Mucosa of descending colon (tissue), 3 donors: Measurements from ENCODE around the gene KCTD16. TPM values are rescaled to one million over a fixed set of nuclear protein-coding genes. Genes with fewer than 3 reads are reported as not detected.

Source experiments
- ATAC-seq: fragments of 200-7000 bp; cut with Tn5 transposase; one replicate; pipeline ENCODE4 v1.9.1; 2020; ENCODE audit warnings: mild to moderate bottlenecking, moderate library complexity
- DNase-seq, 3 donors: peaks; one replicate each; pipeline ENCODE4 v3.0.0-alpha.2; 2020
- H3K36me3 ChIP-seq: fragments of 200-600 bp; one replicate; pipeline ENCODE4 v1.8.0; 2021; ENCODE audit warnings: low read depth, mild to moderate bottlenecking
- H3K4me1 ChIP-seq: fragments of 200-600 bp; one replicate; pipeline ENCODE4 v1.8.0; 2021; ENCODE audit warnings: low read depth, mild to moderate bottlenecking
- H3K4me3 ChIP-seq: fragments of 200-600 bp; one replicate; pipeline ENCODE4 v1.8.0; 2021; ENCODE audit warnings: mild to moderate bottlenecking
- H3K9me3 ChIP-seq: fragments of 200-600 bp; one replicate; pipeline ENCODE4 v1.8.0; 2021; ENCODE audit warnings: mild to moderate bottlenecking
- intact Hi-C, 2 donors: fragments of 100-400 bp; cut with DNase I in 1 of 2; cut with micrococcal nuclease in 1 of 2; formaldehyde crosslinking; loops; one replicate each; pipeline versions ENCODE4 v1.11.0 to v1.11.1; 2022; cut with DNase I, micrococcal nuclease
- total RNA-seq, 3 donors: library from RNA; stranded (reverse); fragmentation: NEBNext Ultra II Directional in 2 of 3; extraction: Animal tissue kit (Norgen Biotek cat#: 25700) in 2 of 3; gene quantifications; one replicate each; pipeline versions ENCODE4 v1.2.1 to v1.2.4, GENCODE V29; 2021 to 2023
- TF ChIP-seq, protein P1 (sequence below): fragments of 200-600 bp; IDR thresholded peaks from one replicate; pipeline ENCODE4 v1.8.0; 2022; ENCODE audit warnings: antibody characterized with exemption, mild to moderate bottlenecking
- donor health status: DM: no; HTN: no; CAD: no; lungs with moderate emphysema.
- donor health status: DM: no; HTN: no; CAD: no.
- donor health status: DM: no; HTN: yes; CAD: no.

The KCTD16 gene
- total RNA-seq, 3 donors from 2014 or later: 0.07 to 0.22 (median 0.12) TPM

DNA sequence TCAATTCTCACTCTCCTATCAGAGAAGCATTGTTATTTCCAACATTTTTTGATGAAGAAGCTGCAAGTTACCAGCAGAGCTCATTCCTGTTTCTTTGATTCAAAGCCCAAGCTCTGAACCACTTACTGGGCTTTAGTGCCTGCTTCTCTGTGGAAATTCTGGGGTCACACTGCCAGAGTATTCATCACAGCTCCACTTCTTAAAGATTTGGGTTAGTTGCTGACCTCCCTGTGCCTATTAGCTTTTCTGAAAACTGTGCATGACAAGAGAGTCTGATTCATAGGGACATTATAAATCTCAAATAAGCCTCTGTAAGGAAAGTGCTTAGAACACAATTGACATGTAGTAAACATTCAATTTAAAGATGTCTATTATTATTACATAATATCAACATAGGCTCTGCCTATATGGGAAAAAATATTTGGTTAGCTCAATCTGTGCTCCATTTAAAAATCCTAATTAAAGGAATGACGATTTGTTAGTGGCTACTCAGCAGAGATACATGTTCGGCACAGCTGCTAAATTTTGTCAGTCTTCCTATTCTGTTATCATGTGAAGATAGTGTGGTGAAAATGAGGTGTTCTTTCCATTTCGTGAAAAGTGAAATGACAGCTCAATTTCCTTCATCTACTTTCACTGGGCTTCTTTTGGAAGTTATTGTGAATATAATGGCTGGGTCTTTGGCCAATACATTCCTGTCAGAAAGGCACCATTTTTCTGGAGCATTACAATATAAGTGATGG, 293.0 kb downstream of the KCTD16 start:
- H3K36me3 ChIP-seq: no peaks in the 10 kb centered on the region
- DNase-seq (no peak), ATAC-seq (no peak)
- H3K4me3 ChIP-seq: no peak overlapping the region
- TF ChIP-seq, protein P1, sequence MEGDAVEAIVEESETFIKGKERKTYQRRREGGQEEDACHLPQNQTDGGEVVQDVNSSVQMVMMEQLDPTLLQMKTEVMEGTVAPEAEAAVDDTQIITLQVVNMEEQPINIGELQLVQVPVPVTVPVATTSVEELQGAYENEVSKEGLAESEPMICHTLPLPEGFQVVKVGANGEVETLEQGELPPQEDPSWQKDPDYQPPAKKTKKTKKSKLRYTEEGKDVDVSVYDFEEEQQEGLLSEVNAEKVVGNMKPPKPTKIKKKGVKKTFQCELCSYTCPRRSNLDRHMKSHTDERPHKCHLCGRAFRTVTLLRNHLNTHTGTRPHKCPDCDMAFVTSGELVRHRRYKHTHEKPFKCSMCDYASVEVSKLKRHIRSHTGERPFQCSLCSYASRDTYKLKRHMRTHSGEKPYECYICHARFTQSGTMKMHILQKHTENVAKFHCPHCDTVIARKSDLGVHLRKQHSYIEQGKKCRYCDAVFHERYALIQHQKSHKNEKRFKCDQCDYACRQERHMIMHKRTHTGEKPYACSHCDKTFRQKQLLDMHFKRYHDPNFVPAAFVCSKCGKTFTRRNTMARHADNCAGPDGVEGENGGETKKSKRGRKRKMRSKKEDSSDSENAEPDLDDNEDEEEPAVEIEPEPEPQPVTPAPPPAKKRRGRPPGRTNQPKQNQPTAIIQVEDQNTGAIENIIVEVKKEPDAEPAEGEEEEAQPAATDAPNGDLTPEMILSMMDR: no peak
- intact Hi-C loops: no loop called here
- no peaks in the 10 kb centered on the region for H3K4me1 ChIP-seq
- H3K9me3 ChIP-seq: no peaks in the 10 kb centered on the region

DNA sequence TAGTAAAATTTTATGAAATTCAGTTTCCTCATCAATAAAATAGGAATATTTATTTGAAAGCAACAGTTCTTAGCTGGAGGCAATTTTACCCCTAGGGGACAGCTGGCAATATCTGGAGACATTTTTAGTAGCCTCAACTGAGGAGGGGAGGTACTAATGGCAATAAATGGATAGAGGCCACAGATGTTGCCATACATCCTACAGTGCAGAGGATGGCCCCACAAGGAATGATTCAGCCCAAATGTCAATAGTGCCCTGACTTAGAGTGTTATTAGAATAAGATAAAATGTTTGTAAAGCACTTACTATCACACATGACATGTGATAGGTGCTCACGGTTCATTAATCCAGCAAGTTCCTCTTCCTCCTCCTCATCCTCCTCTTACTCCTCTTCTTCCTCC, 293.6 kb downstream of the KCTD16 start:
- no peak overlapping the region for H3K4me3 ChIP-seq
- H3K4me1 ChIP-seq: no peaks in the 10 kb centered on the region
- no peaks in the 10 kb centered on the region for H3K9me3 ChIP-seq
- DNase-seq: no peak
- TF ChIP-seq, protein P1: no peak
- no peaks in the 10 kb centered on the region for H3K36me3 ChIP-seq
- no peak for ATAC-seq
- intact Hi-C loops: no loop called here

DNA sequence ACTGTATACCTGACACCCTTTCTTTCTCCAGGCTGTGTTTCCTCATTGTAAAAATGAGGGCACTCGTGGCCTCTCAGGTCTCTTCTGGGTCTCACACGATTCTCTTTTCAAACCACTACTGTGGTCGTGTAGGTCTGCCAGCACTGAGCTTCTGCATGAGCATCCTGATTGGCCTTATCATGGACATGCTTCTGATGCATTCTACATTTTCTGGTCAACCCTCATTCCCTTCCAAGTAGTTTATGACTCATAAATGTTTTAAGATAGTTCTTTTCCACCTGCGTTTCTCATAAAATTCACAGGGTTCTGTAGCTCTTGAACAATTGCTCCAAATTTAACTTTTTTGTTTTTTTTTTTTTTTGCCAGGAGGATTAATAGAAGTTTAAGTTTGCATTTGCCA, 294.8 kb downstream of the KCTD16 start:
- Histone ChIP-seq H3K9me3 (no peaks in the 10 kb centered on the region), H3K4me3 (no peak overlapping the region), H3K36me3 (no peaks in the 10 kb centered on the region), H3K4me1 (no peaks in the 10 kb centered on the region)
- no peak for ATAC-seq
- TF ChIP-seq, protein P1: no peak
- intact Hi-C loops: no loop called here
- no peak for DNase-seq

DNA sequence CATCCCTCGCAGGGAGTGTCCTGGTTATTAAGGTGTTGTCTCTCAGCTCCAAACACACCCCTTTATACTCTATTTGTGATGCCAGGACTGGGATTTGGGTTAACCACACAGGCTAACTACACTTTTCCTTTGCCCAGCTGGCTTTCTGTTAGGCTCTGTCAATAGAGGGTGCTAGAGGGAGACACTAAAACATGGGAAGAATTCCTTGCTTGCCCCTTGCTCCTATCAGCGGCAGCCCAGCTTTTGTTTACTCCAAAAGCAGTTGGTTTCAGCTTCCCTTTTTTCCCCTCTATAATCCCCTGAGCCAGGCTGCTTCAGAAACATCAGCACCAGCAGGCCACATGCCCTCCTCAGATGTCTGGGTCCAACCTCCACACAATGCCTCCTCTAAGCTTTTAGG, 297.1 kb downstream of the KCTD16 start:
- ATAC-seq: peak; percentile 56
- intact Hi-C loops: no loop called here
- H3K9me3 ChIP-seq: no peaks in the 10 kb centered on the region

DNA sequence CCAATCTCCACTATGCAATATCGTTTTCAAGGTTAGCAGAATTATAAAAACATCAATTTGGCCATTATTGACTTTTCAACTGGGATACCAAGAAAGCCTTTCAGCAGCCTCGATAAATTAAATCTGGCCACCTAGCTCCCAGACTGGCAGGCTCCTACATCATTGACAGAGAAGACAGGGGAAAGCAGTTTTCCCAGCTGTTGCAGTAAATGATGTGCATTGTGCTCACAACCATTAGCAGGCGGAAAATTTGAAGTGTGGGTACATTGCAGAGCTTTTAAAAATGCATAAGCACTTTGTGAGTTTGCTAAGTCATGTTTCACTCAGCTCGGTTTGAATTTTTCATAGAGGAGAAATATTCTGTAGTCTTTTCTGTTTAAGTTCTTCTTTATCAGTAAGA, 297.9 kb downstream of the KCTD16 start:
- DNase-seq (no peak), ATAC-seq (no peak)
- no peaks in the 10 kb centered on the region for H3K9me3 ChIP-seq
- H3K4me1 ChIP-seq: no peaks in the 10 kb centered on the region
- intact Hi-C loops: no loop called here
- TF ChIP-seq, protein P1: no peak
- H3K36me3 ChIP-seq: no peaks in the 10 kb centered on the region
- no peak overlapping the region for H3K4me3 ChIP-seq

More for the DNA sequence above, 297.1 kb downstream of the KCTD16 start:
- TF ChIP-seq, protein P1: no peak
- Histone ChIP-seq H3K4me3 (no peak overlapping the region), H3K36me3 (no peaks in the 10 kb centered on the region), H3K4me1 (no peaks in the 10 kb centered on the region)
- DNase-seq: peak in 2 of 3 donors; percentile 13 to 31
